GM19238 (cell line): ENCODE results near the gene S100A1.
"Not testable (repeated sequence)": the region's sequence is repeated elsewhere in the genome, so short reads cannot be mapped to it uniquely, and the experiment has no call there.

Experiments
- DNase-seq: peaks from one replicate; pipeline ENCODE4 v3.0.0; 2011; ENCODE audit warnings: low spot score; ENCODE audit not compliant: insufficient read length

The S100A1 gene

DNA sequence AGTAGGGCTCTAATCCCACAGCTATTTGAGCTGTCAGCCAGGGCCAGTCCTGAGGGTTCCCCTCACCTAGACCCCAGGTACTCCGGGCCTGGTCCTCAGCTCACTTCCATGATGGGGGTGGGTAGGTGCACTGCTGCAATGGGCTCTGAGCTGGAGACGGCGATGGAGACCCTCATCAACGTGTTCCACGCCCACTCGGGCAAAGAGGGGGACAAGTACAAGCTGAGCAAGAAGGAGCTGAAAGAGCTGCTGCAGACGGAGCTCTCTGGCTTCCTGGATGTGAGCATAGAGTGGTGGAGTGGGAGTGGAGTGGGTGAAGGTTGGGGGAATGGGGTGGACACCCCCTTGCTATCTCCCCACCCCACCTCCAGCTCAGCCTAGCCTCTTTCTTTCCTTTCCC is 2.1 kb downstream of the S100A1 start:
- DNase-seq, result no peak

DNA sequence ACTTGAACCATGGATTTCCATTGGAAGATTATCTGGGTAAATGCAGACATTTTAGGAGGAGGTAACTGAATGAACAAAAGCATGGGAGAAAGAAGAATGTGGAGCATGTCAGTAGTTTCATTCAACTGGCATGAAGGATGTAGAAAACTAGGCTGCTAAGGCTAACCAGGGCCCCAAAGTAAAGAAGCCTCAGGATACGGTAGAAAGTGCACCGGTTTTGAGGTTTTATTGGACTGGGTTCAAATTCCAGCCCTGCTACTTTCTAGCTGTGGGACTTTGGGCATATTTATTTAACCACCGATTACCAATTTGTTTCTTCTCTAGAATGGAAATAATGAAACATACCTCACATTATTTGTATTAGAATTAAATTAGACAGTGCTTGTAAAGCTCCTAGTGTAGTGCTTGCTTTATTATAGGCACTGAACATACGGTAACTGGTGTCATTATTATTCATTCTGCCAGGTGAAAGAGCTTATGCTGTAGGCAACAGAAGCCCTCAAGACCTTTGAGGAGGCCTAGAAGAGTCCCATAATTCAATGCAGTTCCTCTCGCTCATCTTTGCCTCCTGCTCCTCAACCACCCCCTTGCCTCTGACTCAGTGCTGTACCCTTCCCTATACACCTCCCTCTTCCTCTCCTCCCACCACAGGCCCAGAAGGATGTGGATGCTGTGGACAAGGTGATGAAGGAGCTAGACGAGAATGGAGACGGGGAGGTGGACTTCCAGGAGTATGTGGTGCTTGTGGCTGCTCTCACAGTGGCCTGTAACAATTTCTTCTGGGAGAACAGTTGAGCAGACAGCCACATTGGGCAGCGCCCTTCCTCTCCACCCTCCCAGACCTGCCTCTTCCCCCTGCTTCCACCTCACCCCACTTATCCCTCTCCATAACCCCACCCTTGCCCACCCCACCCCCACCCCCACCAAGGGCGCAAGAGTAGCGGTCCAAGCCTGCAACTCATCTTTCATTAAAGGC is 3.1 kb downstream of the S100A1 start:
- no peak for DNase-seq

DNA sequence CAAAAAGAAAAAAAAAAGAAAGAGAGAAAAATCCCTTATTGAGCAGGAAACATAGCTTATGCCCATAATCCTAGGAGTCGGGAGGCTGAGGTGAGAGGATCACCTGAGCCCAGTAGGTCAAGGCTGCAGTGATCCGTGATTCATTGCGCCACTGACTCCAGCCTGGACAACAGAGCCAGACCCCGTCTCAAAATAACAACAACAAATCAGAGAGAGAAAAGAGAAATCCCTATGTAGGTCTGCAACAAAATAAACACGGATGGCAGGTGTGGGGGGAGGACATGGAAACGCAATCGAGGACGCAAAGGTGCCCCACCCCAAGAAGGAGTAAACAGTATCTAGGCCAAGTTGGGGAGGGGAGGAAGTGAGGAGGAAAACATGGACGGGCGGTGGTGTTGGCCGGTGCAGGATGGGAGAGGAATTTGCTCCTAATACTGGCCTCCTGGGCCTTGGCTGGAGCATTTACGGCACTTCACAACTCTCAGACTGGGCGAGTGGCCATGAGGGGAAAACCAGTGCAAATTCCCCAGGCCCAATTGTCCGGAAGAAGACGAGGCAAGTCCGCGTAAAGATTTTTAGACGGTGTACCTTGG is 5.0 kb downstream of the S100A1 start:
- no peak for DNase-seq

DNA sequence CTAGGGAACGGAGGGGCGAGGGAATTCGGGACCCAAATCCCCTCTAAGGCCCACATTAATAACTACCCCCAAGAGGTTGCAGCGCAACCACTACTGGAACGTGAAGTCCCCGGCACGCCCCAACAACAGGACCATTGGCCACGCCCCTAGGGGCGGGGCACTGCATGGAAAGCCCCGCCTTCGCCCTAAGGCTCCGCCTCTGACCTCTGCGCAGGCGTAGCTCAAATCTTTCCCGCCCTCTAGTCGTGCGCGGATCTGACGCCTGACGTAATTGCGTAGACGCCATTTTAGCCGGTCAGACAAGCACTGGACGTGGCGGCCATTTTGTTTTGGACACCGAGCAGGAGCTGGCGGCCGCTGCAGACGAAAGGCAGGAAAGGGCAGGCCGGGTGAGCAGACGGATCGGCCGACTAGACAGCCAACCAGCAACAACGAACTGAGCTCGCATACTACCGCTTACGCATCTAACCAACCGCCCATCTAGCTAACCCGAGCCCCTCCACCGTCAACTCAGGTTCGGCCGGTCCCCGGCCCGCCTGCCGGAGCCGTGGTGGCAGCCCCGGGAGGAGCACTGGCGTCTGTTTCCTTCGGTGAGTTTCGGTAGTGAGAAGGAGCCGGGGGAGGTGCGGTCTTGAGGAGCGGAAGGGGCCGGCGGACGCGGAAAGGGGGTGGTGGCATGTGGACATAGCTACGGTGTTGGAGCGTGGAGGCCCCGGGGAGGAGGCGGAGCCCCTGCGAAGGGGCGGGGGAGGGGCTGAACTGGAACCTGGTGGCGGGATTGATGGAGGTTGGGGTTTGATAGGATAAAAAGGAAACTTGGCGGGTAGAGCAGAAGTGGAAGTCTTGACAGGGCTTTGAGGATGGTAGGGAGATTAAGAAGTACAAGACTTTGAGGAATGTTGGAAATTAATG is 5.8 kb downstream of the S100A1 start, which contains the start of gene CHTOP:
CHTOP (plus strand) TSS at position 313 of the 912 bp plus-strand sequence. CDS start 2,523 bp downstream, outside the sequence.
- DNase-seq, result peak; percentile 97

DNA sequence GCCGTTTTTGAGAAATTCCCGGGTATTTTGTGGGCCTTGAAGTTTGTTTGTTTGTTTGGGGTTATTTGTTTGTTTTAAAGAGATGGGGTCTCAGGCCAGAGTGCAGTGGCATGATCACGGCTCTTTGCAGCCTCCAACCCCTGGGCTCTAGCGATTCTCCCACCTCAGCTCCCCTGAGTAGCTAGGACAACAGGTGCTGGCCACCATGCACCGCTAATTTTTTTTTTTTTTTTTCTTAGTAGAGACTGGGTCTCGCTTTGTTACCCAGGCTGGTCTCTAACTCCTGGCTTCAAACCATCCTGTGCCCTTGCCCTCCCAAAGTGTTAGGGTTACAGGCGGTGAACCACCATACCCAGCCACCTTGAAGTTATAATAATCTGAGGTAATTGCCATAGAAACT is 7.6 kb downstream of the S100A1 start:
- DNase-seq, result no peak

DNA sequence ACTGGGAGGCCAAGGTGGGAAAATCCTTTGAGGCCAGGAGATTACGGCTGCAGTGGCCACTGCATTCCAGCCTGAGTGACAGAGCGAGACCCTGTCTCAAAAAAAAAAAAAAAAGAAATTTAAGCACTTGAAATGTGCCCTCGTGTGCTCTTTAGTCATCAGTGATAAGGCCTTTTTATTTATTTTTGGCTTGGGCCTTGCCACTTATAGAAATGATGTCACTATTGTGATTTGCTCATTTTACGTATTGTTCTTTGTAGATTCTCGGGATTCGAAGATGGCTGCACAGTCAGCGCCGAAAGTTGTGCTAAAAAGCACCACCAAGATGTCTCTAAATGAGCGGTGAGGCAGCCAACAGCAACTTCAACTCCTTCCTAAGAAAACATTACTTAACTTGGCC is 8.1 kb downstream of the S100A1 start:
- DNase-seq, result no peak

DNA sequence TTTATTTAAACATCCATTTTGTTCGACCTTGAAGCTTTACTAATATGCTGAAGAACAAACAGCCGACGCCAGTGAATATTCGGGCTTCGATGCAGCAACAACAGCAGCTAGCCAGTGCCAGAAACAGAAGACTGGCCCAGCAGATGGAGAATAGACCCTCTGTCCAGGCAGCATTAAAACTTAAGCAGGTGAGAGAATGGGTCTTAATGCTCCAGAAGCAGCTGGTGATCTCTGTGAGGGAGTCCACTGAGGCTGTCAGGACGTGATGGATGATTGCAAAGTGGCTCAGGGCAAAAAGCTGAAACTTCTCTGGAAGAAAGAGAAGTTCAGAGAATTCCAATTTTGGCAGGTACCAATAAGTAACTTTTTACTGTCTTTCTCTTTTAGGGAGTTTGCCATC is 10.0 kb downstream of the S100A1 start:
- no peak for DNase-seq

DNA sequence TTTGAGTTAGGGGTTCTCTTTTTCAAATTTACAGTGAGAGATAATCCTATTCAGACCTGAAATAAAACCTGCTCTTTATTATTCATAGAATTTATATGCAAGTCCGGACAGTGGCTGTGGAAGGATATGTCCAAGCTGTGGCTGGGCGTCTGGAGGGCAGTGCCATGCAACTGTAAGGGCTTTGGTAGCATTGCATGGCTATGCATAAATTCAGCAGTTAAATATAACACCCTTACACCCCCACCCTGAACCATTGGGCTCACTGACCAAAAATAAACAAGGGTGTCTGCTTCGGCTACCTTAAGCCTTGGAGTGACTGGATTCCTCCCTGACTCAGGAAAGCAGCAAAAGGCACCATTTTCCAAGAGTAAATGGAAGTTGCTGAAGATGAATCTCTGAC is 11.0 kb downstream of the S100A1 start:
- DNase-seq, result no peak

DNA sequence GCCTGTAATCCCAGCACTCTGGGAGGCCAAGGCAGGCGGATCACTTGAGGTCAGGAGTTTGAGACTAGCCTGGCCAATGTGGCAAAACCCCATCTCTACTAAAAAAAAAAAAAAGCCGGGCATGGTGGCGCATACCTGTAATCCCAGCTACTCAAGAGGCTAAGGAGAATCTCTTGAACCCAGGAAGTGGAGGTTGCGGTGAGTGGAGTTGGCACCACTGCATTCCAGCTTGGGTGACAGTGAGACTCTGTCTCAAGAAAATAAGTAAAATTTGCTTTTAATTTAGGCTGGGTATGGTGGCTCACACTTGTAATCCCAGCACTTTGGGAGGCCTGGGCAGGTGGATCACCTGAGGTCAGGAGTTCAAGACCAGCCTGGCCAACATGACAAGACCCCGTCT is 12.0 kb downstream of the S100A1 start:
- not testable (repeated sequence) for DNase-seq

DNA sequence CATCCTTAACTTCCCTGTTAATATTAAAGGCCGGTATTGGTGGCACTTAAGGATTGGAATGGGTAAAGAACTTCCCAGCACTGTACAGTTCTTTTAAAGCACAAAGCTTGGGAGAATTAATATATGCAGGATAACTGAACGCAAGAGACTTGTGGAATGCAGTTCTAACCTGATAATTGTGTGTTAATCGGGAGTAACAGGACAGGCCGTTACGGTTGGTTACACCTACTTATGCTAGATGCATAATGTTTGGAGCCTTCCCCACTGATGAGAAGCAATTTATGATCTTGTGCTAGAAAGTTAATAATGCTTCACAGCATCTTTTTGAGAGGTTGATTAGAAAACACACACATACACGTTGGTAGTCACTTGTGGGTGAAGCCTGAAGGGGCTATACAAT is 12.6 kb downstream of the S100A1 start:
- no peak for DNase-seq

DNA sequence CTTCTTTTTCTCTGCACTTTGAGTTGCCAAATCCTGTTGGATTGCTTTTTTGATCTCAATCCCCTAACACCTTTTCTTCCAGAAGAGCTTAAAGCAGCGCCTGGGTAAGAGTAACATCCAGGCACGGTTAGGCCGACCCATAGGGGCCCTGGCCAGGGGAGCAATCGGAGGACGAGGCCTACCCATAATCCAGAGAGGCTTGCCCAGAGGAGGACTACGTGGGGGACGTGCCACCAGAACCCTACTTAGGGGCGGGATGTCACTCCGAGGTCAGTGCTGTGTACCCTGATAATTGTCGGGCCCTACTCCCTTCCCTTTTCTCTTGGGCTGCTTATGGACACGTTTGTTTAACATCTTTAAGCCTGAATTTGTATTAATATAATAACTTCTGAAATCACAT is 13.9 kb downstream of the S100A1 start:
- DNase-seq, result no peak

DNA sequence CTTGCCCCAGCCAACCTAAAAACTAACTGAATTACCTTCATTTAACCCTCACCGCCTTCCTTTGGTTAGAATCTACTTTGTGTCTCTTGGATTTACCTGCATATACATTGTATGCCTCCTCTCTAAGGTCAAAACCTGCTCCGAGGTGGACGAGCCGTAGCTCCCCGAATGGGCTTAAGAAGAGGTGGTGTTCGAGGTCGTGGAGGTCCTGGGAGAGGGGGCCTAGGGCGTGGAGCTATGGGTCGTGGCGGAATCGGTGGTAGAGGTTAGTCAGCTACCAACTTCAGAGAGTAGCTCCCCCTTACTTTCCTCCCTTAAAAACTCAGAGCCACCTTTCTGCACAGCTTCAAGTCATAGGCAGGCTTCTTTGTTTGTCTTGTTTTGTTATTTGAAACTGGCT is 14.9 kb downstream of the S100A1 start:
- DNase-seq, result no peak

DNA sequence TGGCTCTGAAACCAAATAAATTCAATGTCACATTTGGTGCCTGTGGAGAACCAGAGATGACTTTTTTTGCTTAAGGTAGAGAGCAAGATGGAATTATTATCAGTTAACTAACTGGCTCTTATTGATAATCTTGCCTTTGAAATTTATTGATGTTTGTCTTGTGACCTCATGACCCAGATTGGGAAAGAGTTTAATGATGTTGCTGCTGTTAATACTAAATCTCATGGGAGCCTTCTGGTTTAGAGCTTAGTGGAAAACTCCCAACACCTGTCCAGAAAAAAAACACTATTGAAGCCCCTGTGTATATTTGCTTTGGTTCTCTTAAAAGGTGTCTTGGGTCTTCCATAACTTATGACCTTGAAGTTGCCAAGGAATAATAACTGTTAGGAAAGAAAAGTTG is 15.6 kb downstream of the S100A1 start:
- DNase-seq, result no peak

DNA sequence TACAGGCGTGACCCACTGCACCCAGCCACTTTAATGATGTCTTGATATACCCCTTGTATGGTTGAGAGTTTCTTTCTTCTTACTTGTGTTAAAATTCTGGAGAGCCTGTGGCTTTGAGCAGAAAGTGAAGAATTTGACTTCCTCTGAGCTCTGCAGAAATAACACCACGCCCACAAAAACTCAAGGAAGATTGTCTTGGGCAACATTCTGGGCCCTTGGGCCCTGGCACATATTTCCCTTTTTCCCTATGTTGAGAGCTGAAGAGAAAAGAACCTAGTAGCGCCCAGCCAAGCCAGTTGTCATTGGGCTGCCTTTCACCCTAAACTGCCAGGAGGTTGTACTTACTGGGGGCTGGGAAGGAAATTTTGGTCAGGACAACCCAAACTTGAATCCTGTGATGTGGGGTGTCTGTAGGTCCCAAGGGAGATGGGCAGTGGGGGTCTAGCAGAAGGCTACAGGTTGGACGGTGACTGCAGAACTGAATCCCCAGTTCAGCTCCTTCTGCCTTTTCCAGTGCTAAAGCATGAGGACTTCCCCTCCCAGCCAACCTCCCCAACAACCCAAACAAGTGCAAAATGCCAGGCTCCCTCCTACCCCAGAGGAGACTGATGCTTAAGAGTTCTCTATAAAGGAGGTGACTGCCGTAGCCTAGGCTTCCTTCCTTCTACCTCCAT is 18.6 kb downstream of the S100A1 start:
- DNase-seq, result no peak

DNA sequence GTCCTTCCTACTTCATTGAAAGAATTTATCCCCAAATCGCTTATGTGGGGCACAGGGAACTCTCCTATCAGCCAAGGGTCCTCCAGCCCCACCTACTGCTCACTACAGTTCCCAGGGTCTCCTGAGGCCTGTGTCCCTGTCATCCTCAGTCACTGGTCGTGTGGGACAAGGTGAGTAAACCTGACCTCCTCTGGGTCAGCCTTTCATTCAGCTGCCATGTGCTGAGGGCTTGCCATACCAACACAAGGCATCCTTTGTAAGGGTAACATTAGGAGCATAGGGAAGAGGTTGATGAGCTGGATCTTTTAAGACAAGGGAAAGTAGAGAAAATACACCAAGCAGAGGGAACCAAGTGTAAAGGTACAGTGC is 19.1 kb downstream of the S100A1 start:
- DNase-seq, result no peak

DNA sequence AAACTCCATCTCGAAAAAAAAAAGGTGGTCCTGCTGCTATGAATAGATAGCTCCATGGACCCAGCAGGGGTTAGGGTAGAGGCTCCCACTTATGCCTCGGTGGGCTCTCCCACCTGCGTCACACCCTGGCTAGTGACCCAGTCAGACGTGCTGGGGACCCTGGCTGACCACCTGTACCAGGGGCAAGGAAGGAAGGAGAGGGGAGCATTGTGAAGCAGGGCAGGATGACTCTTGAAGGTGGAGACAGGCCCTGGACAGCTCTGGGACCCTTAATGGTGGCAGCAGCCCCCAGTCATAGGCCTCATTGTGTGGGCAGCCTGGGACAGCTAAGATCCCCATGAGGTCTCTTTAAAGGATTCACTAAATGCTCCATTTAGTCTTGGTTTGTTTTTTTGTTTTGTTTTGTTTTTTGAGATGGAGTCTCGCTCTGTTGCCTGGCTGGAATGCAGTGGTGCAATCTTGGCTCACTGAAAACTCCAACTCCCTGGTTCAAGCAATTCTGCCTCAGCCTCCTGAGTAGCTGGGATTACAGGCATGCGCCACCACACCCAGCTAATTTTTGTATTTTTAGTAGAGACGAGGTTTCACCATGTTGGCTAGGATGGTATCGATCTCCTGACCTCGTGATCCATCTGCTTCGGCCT is 19.9 kb downstream of the S100A1 start:
- no peak for DNase-seq

DNA sequence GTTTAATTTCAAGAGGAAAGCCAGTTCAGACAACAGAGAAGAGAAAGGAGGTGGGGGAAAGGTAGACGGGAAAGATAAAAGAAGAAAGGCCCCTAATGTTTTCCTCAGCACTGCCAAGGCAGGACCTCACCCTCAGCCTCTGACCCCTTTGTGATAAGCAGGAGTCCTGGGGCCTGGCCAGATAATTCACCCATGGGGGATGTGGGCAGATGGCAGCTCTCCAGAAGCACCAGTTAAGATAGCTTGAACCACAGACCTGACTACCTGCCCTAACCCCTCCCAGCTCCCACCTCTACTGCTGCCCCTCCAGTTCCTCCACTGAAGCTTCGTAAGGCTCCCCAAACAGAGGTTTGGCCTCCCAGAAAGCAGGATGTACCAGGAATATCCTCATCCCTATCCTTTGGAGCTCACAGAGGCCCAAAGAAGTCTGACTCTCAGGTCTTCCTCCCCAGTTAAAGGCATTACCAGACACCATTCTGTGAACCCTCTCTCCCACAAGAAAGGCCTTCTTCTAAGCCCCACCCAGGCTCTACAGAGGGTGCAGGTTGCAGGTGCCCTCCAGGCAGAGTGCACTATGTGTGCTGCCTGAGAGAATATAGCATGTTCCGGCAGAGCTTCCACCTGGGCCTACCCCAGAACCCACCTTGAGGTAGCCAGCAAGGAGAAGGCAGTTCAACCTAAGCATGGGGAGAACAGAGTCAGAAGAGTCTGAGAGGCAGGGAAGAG is 21.1 kb downstream of the S100A1 start:
- no peak for DNase-seq

DNA sequence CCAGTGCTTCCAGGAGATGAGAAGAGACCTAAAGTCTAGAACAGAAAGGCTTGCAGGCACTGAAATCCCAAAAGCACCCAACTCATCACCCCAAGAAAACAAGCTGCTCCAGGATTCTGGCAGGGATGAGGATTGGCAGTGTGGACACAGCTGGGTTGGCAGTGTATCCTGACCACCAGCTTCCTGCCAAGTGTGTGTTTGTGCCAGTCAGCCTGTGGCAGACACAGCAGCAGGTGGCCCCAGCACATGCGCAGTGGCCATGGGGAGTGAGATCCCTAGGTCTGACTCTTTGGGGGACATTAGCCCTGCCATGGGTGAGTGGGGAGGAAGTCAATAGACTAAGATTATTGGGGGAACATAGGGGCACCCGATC is 21.6 kb downstream of the S100A1 start:
- no peak for DNase-seq

DNA sequence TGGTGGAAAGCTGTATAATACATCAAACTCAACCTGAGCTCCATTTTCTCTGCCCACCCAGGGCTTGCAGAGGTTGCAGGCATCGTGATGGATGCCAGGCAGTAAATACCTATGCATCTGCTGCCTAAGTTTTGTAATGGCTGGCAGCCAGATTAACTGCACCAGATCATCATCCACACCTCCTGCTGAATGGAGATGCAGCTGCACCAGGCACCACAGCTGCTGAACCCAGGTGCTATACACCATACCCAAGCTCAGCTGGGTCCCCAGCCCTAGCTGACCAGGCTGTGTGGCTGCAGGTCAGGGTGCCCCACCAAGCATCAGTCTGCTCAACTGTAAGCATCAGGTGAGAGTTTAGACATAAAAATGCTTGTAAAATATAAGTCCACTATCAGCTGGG is 23.5 kb downstream of the S100A1 start:
- no peak for DNase-seq
